GM21515 (cell line): ENCODE results near the gene VASP.
"Not testable (repeated sequence)": the region's sequence is repeated elsewhere in the genome, so short reads cannot be mapped to it uniquely, and the experiment has no call there.

Source experiments
- ATAC-seq: cut with Tn5 transposase; IDR thresholded peaks from one replicate; pipeline ENCODE4 v1.9.1; 2021; ENCODE audit not compliant: unreplicated experiment

The VASP gene

GRCh38 chr19:45496349-45496953, 10.8 kb upstream of the VASP start:
- ATAC-seq, result peak; percentile 19

- no peak for ATAC-seq
These were observed 9.5 kb upstream of the VASP start for GRCh38 chr19:45497791-45498190.

- ATAC-seq, result no peak
These were observed 8.7 kb upstream of the VASP start, which contains the start of gene PPM1N for GRCh38 chr19:45498411-45499195. PPM1N (plus strand) TSS chr19:45498443; CDS start chr19:45498473, 30 bp downstream.

- no peak for ATAC-seq
These were observed 7.8 kb upstream of the VASP start for GRCh38 chr19:45499196-45500180.

- ATAC-seq, result no peak
These were observed 6.2 kb upstream of the VASP start for GRCh38 chr19:45500918-45501729.

- ATAC-seq, result no peak
These were observed 5.6 kb upstream of the VASP start for GRCh38 chr19:45501730-45502014.

GRCh38 chr19:45502111-45502510, 5.2 kb upstream of the VASP start:
- ATAC-seq, result no peak

GRCh38 chr19:45503909-45504308, 3.4 kb upstream of the VASP start:
- no peak for ATAC-seq

GRCh38 chr19:45505151-45505995, 1.9 kb upstream of the VASP start:
- no peak for ATAC-seq

- ATAC-seq, result no peak
These were observed 1.4 kb upstream of the VASP start for GRCh38 chr19:45505996-45506245.

GRCh38 chr19:45506246-45506988, 862 bp upstream of the VASP start:
- ATAC-seq, result peak; percentile 48

- ATAC-seq, result no peak
These were observed 665 bp downstream of the VASP start for GRCh38 chr19:45507872-45508416.

- no peak for ATAC-seq
These were observed 1.2 kb downstream of the VASP start for GRCh38 chr19:45508417-45508860.

- no peak for ATAC-seq
These were observed 1.8 kb downstream of the VASP start for GRCh38 chr19:45508861-45509691.

- no peak for ATAC-seq
These were observed 2.4 kb downstream of the VASP start for GRCh38 chr19:45509692-45510015.

GRCh38 chr19:45510352-45510751, 3.1 kb downstream of the VASP start:
- not testable (repeated sequence) for ATAC-seq

- ATAC-seq, result no peak
These were observed 3.8 kb downstream of the VASP start for GRCh38 chr19:45511074-45511473.

GRCh38 chr19:45512881-45513483, 5.7 kb downstream of the VASP start:
- ATAC-seq, result no peak
